A549 treated with AZD9567 at 1 μM for 4 hours (cell line): ENCODE data around the gene ZNF488. TPM values are rescaled to one million over a fixed set of nuclear protein-coding genes. Genes with fewer than 3 reads are reported as not detected.

Source experiments
- total RNA-seq: library from RNA; stranded (reverse); fragments of 200-300 nt; extraction: Qiagen RNA extraction; gene quantifications from 5 replicates; pipeline ENCODE4 v1.2.3, GENCODE V29; 2022; ENCODE audit not compliant: insufficient read depth

Gene ZNF488
- total RNA-seq, result 11.7 to 13.9 TPM (median 12.4 TPM) in 5 replicates

GRCh38 chr10:47384148-47384921, at the start of gene ZNF488:
TSS of gene ZNF488 (minus strand) at chr10:47384293. CDS start at chr10:47368829, 15,464 bp downstream.

DNA sequence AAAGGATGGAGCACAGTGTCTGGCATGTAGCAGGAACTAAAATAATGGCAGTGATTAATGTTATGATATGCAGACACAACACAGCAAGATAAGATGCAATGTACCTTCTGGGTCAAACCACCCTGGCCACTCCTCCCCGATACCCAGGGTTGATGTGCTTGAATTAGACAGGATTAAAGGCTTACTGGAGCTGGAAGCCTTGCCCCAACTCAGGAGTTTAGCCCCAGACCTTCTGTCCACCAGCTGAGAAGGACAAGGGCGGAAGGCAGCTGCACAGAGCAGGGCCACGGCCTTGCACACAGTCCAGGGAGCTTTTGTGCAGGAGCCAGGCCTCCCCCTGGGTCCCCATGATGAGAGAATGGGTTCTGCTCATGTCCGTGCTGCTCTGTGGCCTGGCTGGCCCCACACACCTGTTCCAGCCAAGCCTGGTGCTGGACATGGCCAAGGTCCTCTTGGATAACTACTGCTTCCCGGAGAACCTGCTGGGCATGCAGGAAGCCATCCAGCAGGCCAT, 35.9 kb downstream of the ZNF488 start, which contains the start of gene RBP3:
RBP3 (plus strand) TSS at position 226 of the 514 bp plus-strand sequence; CDS start at position 348, 122 bp downstream.

GRCh38 chr10:47322300-47323061, 61.6 kb downstream of the ZNF488 start, which contains the start of gene GDF2:
TSS of gene GDF2 (plus strand) at chr10:47322454. CDS start at chr10:47322669, 215 bp downstream.

Other genes starting within 250 kb of the ZNF488 start
- 0.05 TPM in 3 of 5 replicates, not detected in the others for gene GDF10, start 84.1 kb downstream of the ZNF488 start, total RNA-seq
- gene GDF2, start 61.8 kb downstream of the ZNF488 start, total RNA-seq, result not detected in 5 replicates
- not detected in 5 replicates for gene RBP3, start 35.9 kb downstream of the ZNF488 start, total RNA-seq
- 25.9 to 38.0 TPM (median 26.7 TPM) in 5 replicates for gene ANXA8, start 99.8 kb upstream of the ZNF488 start, total RNA-seq
- gene FAM25G, start 107.4 kb upstream of the ZNF488 start, total RNA-seq, result 0.87 to 0.88 TPM in 2 of 5 replicates, not detected in the others
- gene AGAP9, start 139.3 kb upstream of the ZNF488 start, total RNA-seq, result 7.5 to 12.6 TPM (median 11.7 TPM) in 5 replicates